GM12892 (cell line): ENCODE data around the gene RERG.

ENCODE experiments used
- POLR2A ChIP-seq: IDR thresholded peaks from 2 replicates; pipeline ENCODE4 v1.6.1; 2011; ENCODE audit warnings: low read depth, low read length, control low read depth
- POLR2AphosphoS5 ChIP-seq: IDR thresholded peaks from 2 replicates; pipeline ENCODE4 v1.6.1; 2011; ENCODE audit warnings: low read depth, low read length, control low read depth
- TAF1 ChIP-seq: IDR thresholded peaks from 2 replicates; pipeline ENCODE4 v1.6.1; 2011; ENCODE audit warnings: low read depth, mild to moderate bottlenecking, control low read depth, low read length, borderline replicate concordance

GRCh38 chr12:15268927-15269552, 47.8 kb upstream of the RERG start:
- TF ChIP-seq POLR2AphosphoS5 (no peak), POLR2A (no peak), TAF1 (no peak)
